ENCODE data around the gene SH2B3. TPM values are rescaled to one million over a fixed set of nuclear protein-coding genes. Genes with fewer than 3 reads are reported as not detected.

Gene SH2B3
- total RNA-seq, 2 experiments from 2014 or later = 40.7 to 44.5 TPM

GRCh38 chr12:111439657-111440151 lies 34.0 kb downstream of the SH2B3 start:
- peak overlapping the region; percentile 43 for H3K27ac Mint-ChIP-seq
- H3K36me3 Mint-ChIP-seq = peaks cover 11% of the 10 kb centered on the region
- peak overlapping the region; percentile 13 for H3K4me3 Mint-ChIP-seq
- DNase-seq (no peak), ATAC-seq (ENCODE audit: low read depth) (no peak)
- no peaks in the 10 kb centered on the region for H3K9me3 Mint-ChIP-seq
- H3K27me3 Mint-ChIP-seq = no peaks in the 10 kb centered on the region
- POLR2A ChIA-PET = interaction anchor here (1.1 kb wide), 1 partner anchor 9 kb away, joined by 4 read pairs; no protein-coding TSS in a partner anchor
- H3K4me1 Mint-ChIP-seq = peaks cover 89% of the 10 kb centered on the region

- Mint-ChIP-seq H3K9me3 (no peaks in the 10 kb centered on the region), H3K4me1 (peaks cover 89% of the 10 kb centered on the region), H3K4me3 (peak overlapping the region; percentile 13), H3K27me3 (no peaks in the 10 kb centered on the region), H3K36me3 (peaks cover 13% of the 10 kb centered on the region), H3K27ac (peak overlapping the region; percentile 43)
- POLR2A ChIA-PET = interaction anchor here (1.1 kb wide), 1 partner anchor 9 kb away, joined by 4 read pairs; no protein-coding TSS in a partner anchor
- DNase-seq (no peak), ATAC-seq (ENCODE audit: low read depth) (no peak)
Measured at GRCh38 chr12:111440152-111440551, 34.4 kb downstream of the SH2B3 start.

- no peaks in the 10 kb centered on the region for H3K9me3 Mint-ChIP-seq
- DNase-seq (peak; percentile 22), ATAC-seq (ENCODE audit: low read depth) (no peak)
- H3K27me3 Mint-ChIP-seq = no peaks in the 10 kb centered on the region
- H3K27ac Mint-ChIP-seq = peak overlapping the region; percentile 43
- peaks cover 13% of the 10 kb centered on the region for H3K36me3 Mint-ChIP-seq
- POLR2A ChIA-PET = interaction anchor here (4.6 kb wide), 1 partner anchor 30 kb away, joined by 52 read pairs; no protein-coding TSS in a partner anchor
- no peak overlapping the region for H3K4me3 Mint-ChIP-seq
- H3K4me1 Mint-ChIP-seq = peaks cover 86% of the 10 kb centered on the region
Measured at GRCh38 chr12:111440631-111441030, 34.9 kb downstream of the SH2B3 start.

GRCh38 chr12:111441107-111441928 lies 35.6 kb downstream of the SH2B3 start:
- ATAC-seq (ENCODE audit: low read depth) = no peak
- DNase-seq = peak; percentile 17
- Mint-ChIP-seq H3K4me3 (no peak overlapping the region), H3K4me1 (peaks cover 83% of the 10 kb centered on the region), H3K27me3 (no peaks in the 10 kb centered on the region), H3K36me3 (peaks cover 14% of the 10 kb centered on the region), H3K9me3 (no peaks in the 10 kb centered on the region), H3K27ac (no peak overlapping the region)
- POLR2A ChIA-PET = interaction anchor here (1.3 to 4.6 kb wide), 2 partner anchors 15 to 31 kb away, joined by 3 to 52 read pairs; no protein-coding TSS in a partner anchor

GRCh38 chr12:111442301-111443045 lies 36.8 kb downstream of the SH2B3 start:
- Mint-ChIP-seq H3K27me3 (no peaks in the 10 kb centered on the region), H3K4me1 (peaks cover 72% of the 10 kb centered on the region), H3K9me3 (no peaks in the 10 kb centered on the region), H3K4me3 (no peak overlapping the region), H3K27ac (peak overlapping the region; percentile 91), H3K36me3 (peaks cover 21% of the 10 kb centered on the region)
- DNase-seq (peak; percentile 30), ATAC-seq (ENCODE audit: low read depth) (no peak)
- POLR2A ChIA-PET = interaction anchor here (1.3 to 4.6 kb wide), 3 partner anchors 8 to 32 kb away, joined by 3 to 89 read pairs (median 52); no protein-coding TSS in a partner anchor

DNA sequence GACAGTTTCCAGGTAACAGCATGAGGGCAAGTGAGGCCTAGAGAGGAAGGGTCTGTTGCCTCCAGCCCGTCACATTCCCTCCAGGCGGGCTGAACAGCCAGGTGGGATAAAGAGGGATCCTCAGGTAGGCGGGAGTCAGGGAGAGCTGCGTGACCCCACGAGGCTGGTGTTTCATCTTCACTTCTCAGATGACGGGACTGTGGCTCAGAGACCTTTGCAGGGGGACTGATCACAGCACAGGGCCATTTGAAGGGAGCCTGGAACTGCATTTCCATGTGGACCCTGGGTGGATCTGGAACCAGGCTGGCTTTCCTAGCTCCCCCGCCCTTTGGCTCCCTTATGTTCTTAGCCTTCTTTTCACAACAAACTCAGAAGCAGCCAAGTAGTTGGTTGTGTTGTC lies 37.4 kb downstream of the SH2B3 start:
- H3K27ac Mint-ChIP-seq = peak overlapping the region; percentile 91
- H3K4me3 Mint-ChIP-seq = peak overlapping the region; percentile 76
- ATAC-seq (ENCODE audit: low read depth) = no peak
- H3K27me3 Mint-ChIP-seq = no peaks in the 10 kb centered on the region
- H3K4me1 Mint-ChIP-seq = peaks cover 67% of the 10 kb centered on the region
- peak; percentile 25 for DNase-seq
- POLR2A ChIA-PET = interaction anchor here (1.3 to 4.6 kb wide), 6 partner anchors 9 to 38 kb away, joined by 3 to 89 read pairs (median 42); partner anchors contain the start of gene SH2B3
- H3K9me3 Mint-ChIP-seq = no peaks in the 10 kb centered on the region
- H3K36me3 Mint-ChIP-seq = peaks cover 22% of the 10 kb centered on the region

DNA sequence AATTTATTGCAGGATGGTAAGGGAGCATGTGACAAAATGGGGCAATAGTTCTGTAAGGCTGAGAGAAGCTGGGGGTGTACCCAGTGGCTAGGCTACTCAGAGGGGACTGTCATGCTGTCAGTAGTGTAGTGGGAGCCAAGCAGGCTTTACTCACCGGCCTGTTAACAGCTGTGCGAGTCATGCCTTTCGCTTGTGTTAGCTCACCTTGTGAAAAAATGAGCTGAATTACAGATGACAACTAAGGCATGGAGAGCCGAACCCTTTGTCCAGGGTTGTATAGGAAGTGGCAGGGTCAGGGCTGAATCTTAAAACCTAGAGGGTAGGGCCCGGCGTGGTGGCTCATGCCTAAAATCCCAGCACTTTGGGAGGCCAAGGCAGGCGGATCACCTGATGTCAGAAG lies 37.9 kb downstream of the SH2B3 start:
- Mint-ChIP-seq H3K4me3 (peak overlapping the region; percentile 76), H3K9me3 (no peaks in the 10 kb centered on the region), H3K27me3 (no peaks in the 10 kb centered on the region), H3K27ac (peak overlapping the region; percentile 91), H3K4me1 (peaks cover 67% of the 10 kb centered on the region), H3K36me3 (peaks cover 20% of the 10 kb centered on the region)
- ATAC-seq (ENCODE audit: low read depth) (no peak), DNase-seq (peak; percentile 32)
- POLR2A ChIA-PET = interaction anchor here (3.1 to 4.6 kb wide), 5 partner anchors 9 to 39 kb away, joined by 15 to 89 read pairs (median 49); partner anchors contain the start of gene SH2B3

DNA sequence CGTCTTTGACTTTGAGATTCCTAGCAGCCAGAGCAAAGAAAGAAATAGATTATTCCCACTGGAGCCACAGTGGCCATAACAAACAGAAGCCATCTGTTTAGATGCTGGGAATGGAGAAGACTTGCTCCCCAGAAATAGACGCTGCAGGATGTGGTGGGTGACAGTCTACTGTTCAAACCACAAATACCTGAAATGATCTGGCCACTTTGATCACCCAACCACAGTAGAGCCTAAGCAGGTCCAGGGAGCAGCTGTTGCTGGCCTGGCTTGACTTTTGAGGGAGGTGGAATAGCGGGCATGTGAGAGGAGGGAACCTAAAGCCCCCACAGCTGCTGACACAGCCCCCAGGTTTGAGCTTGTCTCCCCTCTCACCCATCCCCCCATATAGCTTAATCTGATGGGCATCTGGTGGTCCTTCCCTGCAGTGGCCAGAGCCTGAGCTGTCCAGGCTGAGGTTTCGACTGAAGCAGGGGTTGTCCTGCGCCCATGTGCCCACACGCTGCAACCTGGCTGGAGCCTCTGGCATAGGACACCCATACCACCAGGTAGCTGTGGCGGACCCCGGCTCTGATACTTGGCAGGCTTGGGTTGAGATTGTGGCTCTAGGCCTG lies 38.7 kb downstream of the SH2B3 start:
- Mint-ChIP-seq H3K4me3 (peak overlapping the region; percentile 76), H3K36me3 (peaks cover 18% of the 10 kb centered on the region), H3K27me3 (no peaks in the 10 kb centered on the region), H3K27ac (peak overlapping the region; percentile 91), H3K9me3 (no peaks in the 10 kb centered on the region), H3K4me1 (peaks cover 69% of the 10 kb centered on the region)
- DNase-seq (no peak), ATAC-seq (ENCODE audit: low read depth) (peak; percentile 11)
- POLR2A ChIA-PET = interaction anchor here (0.5 to 4.6 kb wide), 12 partner anchors 10 to 839 kb away, joined by 3 to 89 read pairs (median 4); partner anchors contain the start of genes ACAD10, BRAP and SH2B3

- Mint-ChIP-seq H3K9me3 (no peaks in the 10 kb centered on the region), H3K4me1 (peaks cover 70% of the 10 kb centered on the region), H3K27me3 (no peaks in the 10 kb centered on the region), H3K27ac (peak overlapping the region; percentile 91), H3K36me3 (peaks cover 16% of the 10 kb centered on the region), H3K4me3 (peak overlapping the region; percentile 76)
- POLR2A ChIA-PET = interaction anchor here (0.5 to 4.6 kb wide), 13 partner anchors 11 to 839 kb away, joined by 3 to 89 read pairs (median 4); partner anchors contain the start of genes ACAD10, BRAP and SH2B3
- DNase-seq = peak; percentile 77
- ATAC-seq (ENCODE audit: low read depth) = peak; percentile 94
Measured at GRCh38 chr12:111444925-111445725, 39.4 kb downstream of the SH2B3 start.

DNA sequence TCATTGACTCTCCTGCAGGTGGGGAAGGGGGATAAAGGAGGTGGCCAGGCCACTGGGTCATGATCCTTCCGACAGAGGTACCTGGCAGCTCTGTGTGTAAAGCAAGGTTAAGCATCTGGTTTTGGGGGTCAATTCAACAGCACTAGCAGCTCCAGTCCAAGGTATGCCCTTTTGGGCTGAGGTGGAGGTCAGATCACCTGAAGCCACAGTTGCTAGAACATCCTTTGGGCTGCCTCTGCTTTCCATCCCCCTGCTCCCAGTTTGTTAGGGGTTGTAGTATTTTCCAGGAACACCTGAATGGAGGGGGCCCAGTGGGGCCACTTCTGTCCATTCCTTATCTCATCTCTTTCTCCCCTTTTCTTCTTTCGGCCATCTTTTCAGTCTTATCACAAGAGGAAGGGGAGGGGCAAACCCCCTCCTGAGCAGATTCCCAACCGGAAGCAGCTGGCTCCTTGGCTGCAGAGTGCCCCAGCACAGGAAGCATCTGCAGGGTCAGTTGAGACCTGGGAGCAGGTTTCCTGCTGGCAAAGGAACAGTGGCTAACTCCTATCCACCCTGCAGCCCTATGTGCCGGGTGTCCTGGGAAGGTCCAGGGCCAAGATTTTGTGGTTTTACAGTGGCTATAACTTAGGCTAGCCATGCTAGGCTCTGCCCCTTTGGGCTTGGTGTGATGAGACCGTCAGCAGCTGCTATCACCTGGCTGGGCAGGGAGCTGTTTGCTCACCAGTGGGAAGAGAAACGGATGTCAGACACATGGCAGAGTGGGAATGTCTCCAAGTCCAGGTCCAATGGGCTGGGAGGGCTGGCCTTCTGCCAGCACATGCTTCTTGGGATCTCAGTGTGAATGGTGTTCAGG lies 40.2 kb downstream of the SH2B3 start:
- Mint-ChIP-seq H3K36me3 (peaks cover 19% of the 10 kb centered on the region), H3K4me1 (peaks cover 70% of the 10 kb centered on the region), H3K4me3 (peak overlapping the region; percentile 44), H3K9me3 (no peaks in the 10 kb centered on the region), H3K27me3 (no peaks in the 10 kb centered on the region), H3K27ac (peak overlapping the region; percentile 91)
- ATAC-seq (ENCODE audit: low read depth) (no peak), DNase-seq (no peak)
- POLR2A ChIA-PET = interaction anchor here (0.5 to 3.6 kb wide), 9 partner anchors 11 to 652 kb away, joined by 3 to 89 read pairs (median 4); partner anchors contain the start of gene SH2B3
